ENCODE data around the gene SPEF2. TPM values are rescaled to one million over a fixed set of nuclear protein-coding genes. Genes with fewer than 3 reads are reported as not detected.
"Not testable (repeated sequence)": the region's sequence is repeated elsewhere in the genome, so short reads cannot be mapped to it uniquely, and the experiment has no call there.

SPEF2 gene
- total and polyA plus RNA-seq, 2 donors = 5.5 to 8.6 TPM

GRCh38 chr5:35853631-35854030 is 236.0 kb downstream of the SPEF2 start:
- 90% methylated on average over 3 of the region's 3 CpGs for WGBS
- no peaks in the 10 kb centered on the region for H3K27me3 ChIP-seq (ENCODE audit: control insufficient read depth in 2 of 2, insufficient read depth in 1 of 2, low read length in 1 of 2)
- H3K4me3 ChIP-seq (ENCODE audit: low read length in 2 of 2) = peak overlapping the region in 1 of 2 donors; percentile 25
- no peak for DNase-seq (ENCODE audit: low read depth in 6 of 9, low spot score in 9 of 9)
- no peaks in the 10 kb centered on the region for H3K9me3 ChIP-seq (ENCODE audit: control insufficient read depth in 2 of 2, insufficient read depth in 1 of 2, low read length in 1 of 2)
- peak overlapping the region; percentile 44 to 87 for H3K27ac ChIP-seq (ENCODE audit: low read depth in 1 of 2, low read length in 1 of 2)
- peaks cover 52 to 56% of the 10 kb centered on the region in 2 donors for H3K4me1 ChIP-seq (ENCODE audit: control insufficient read depth in 2 of 2, insufficient read depth in 2 of 2, low read length in 2 of 2)
- no peaks in the 10 kb centered on the region for H3K36me3 ChIP-seq (ENCODE audit: control insufficient read depth in 2 of 2, insufficient read depth in 2 of 2, low read length in 1 of 2)

GRCh38 chr5:35854248-35854647 is 236.6 kb downstream of the SPEF2 start:
- H3K4me3 ChIP-seq (ENCODE audit: low read length in 2 of 2) = peak overlapping the region in 1 of 2 donors; percentile 25
- WGBS = 40% methylated on average over 1 of the region's 1 CpG
- DNase-seq (ENCODE audit: low read depth in 6 of 9, low spot score in 9 of 9) = peak in 3 of 9 donors; percentile 38 to 77 (median 45)

GRCh38 chr5:35855187-35855586 is 237.5 kb downstream of the SPEF2 start:
- Histone ChIP-seq H3K27ac (ENCODE audit: low read depth in 1 of 2, low read length in 1 of 2) (peak overlapping the region; percentile 15 to 86), H3K36me3 (ENCODE audit: control insufficient read depth in 2 of 2, insufficient read depth in 2 of 2, low read length in 1 of 2) (peaks cover 0 to 5% of the 10 kb centered on the region in 2 donors), H3K4me1 (ENCODE audit: control insufficient read depth in 2 of 2, insufficient read depth in 2 of 2, low read length in 2 of 2) (peaks cover 46 to 50% of the 10 kb centered on the region in 2 donors), H3K27me3 (ENCODE audit: control insufficient read depth in 2 of 2, insufficient read depth in 1 of 2, low read length in 1 of 2) (no peaks in the 10 kb centered on the region), H3K9me3 (ENCODE audit: control insufficient read depth in 2 of 2, insufficient read depth in 1 of 2, low read length in 1 of 2) (no peaks in the 10 kb centered on the region), H3K4me3 (ENCODE audit: low read length in 2 of 2) (peak overlapping the region in 1 of 2 donors; percentile 25)
- no peak for DNase-seq (ENCODE audit: low read depth in 6 of 9, low spot score in 9 of 9)
- WGBS = 94% methylated on average over 1 of the region's 1 CpG

More at GRCh38 chr5:35854248-35854647, 236.6 kb downstream of the SPEF2 start:
- Histone ChIP-seq H3K9me3 (ENCODE audit: control insufficient read depth in 2 of 2, insufficient read depth in 1 of 2, low read length in 1 of 2) (no peaks in the 10 kb centered on the region), H3K4me1 (ENCODE audit: control insufficient read depth in 2 of 2, insufficient read depth in 2 of 2, low read length in 2 of 2) (peaks cover 52 to 57% of the 10 kb centered on the region in 2 donors), H3K27me3 (ENCODE audit: control insufficient read depth in 2 of 2, insufficient read depth in 1 of 2, low read length in 1 of 2) (no peaks in the 10 kb centered on the region), H3K36me3 (ENCODE audit: control insufficient read depth in 2 of 2, insufficient read depth in 2 of 2, low read length in 1 of 2) (peaks cover 0 to under 1% of the 10 kb centered on the region in 2 donors), H3K27ac (ENCODE audit: low read depth in 1 of 2, low read length in 1 of 2) (peak overlapping the region; percentile 55 to 87)

- H3K27ac ChIP-seq (ENCODE audit: low read depth in 1 of 2, low read length in 1 of 2) = peak overlapping the region; percentile 89 to 90
- not testable (repeated sequence) for H3K9me3 ChIP-seq (ENCODE audit: control insufficient read depth in 2 of 2, insufficient read depth in 1 of 2, low read length in 1 of 2); H3K27me3 ChIP-seq (ENCODE audit: control insufficient read depth in 2 of 2, insufficient read depth in 1 of 2, low read length in 1 of 2)
- H3K4me3 ChIP-seq (ENCODE audit: low read length in 2 of 2) = peak overlapping the region; percentile 69 to 70
- peaks cover 36 to 46% of the 10 kb centered on the region in 2 donors for H3K4me1 ChIP-seq (ENCODE audit: control insufficient read depth in 2 of 2, insufficient read depth in 2 of 2, low read length in 2 of 2)
- 86% methylated on average over 5 of the region's 5 CpGs for WGBS
- peaks cover 5 to 13% of the 10 kb centered on the region in 2 donors for H3K36me3 ChIP-seq (ENCODE audit: control insufficient read depth in 2 of 2, insufficient read depth in 2 of 2, low read length in 1 of 2)
- peak in 1 of 9 donors; percentile 33 for DNase-seq (ENCODE audit: low read depth in 6 of 9, low spot score in 9 of 9)
These were observed 238.6 kb downstream of the SPEF2 start for GRCh38 chr5:35856186-35856764.

GRCh38 chr5:35856765-35857351 is 239.2 kb downstream of the SPEF2 start, which contains the start of gene IL7R:
TSS of gene IL7R (plus strand) at chr5:35856891. CDS start at chr5:35856978, 87 bp downstream.
- Histone ChIP-seq H3K27ac (ENCODE audit: low read depth in 1 of 2, low read length in 1 of 2) (peak within 1 kb of the TSS; percentile 89 to 90), H3K36me3 (ENCODE audit: control insufficient read depth in 2 of 2, insufficient read depth in 2 of 2, low read length in 1 of 2) (peaks cover 6 to 19% of the 10 kb centered on the region in 2 donors)
- WGBS = 1% methylated on average over 1 of the region's 1 CpG

GRCh38 chr5:35857606-35858205 is 240.0 kb downstream of the SPEF2 start:
- WGBS = 7% methylated on average over 2 of the region's 2 CpGs
- peaks cover 10 to 27% of the 10 kb centered on the region in 2 donors for H3K36me3 ChIP-seq (ENCODE audit: control insufficient read depth in 2 of 2, insufficient read depth in 2 of 2, low read length in 1 of 2)
- H3K27ac ChIP-seq (ENCODE audit: low read depth in 1 of 2, low read length in 1 of 2) = peak overlapping the region; percentile 55 to 89

More at GRCh38 chr5:35856765-35857351, 239.2 kb downstream of the SPEF2 start, which contains the start of gene IL7R:
- peak in 6 of 9 donors; percentile 64 to 87 (median 70) for DNase-seq (ENCODE audit: low read depth in 6 of 9, low spot score in 9 of 9)
- Histone ChIP-seq H3K4me3 (ENCODE audit: low read length in 2 of 2) (peak within 1 kb of the TSS; percentile 69 to 70), H3K9me3 (ENCODE audit: control insufficient read depth in 2 of 2, insufficient read depth in 1 of 2, low read length in 1 of 2) (no peaks in the 10 kb centered on the region), H3K27me3 (ENCODE audit: control insufficient read depth in 2 of 2, insufficient read depth in 1 of 2, low read length in 1 of 2) (no peaks in the 10 kb centered on the region), H3K4me1 (ENCODE audit: control insufficient read depth in 2 of 2, insufficient read depth in 2 of 2, low read length in 2 of 2) (peaks cover 37 to 40% of the 10 kb centered on the region in 2 donors)

GRCh38 chr5:35859101-35859661 is 241.5 kb downstream of the SPEF2 start:
- Histone ChIP-seq H3K36me3 (ENCODE audit: control insufficient read depth in 2 of 2, insufficient read depth in 2 of 2, low read length in 1 of 2) (peaks cover 17 to 42% of the 10 kb centered on the region in 2 donors), H3K4me3 (ENCODE audit: low read length in 2 of 2) (peak overlapping the region; percentile 69 to 72), H3K9me3 (ENCODE audit: control insufficient read depth in 2 of 2, insufficient read depth in 1 of 2, low read length in 1 of 2) (peaks cover 0 to 1% of the 10 kb centered on the region in 2 donors), H3K27ac (ENCODE audit: low read depth in 1 of 2, low read length in 1 of 2) (peak overlapping the region; percentile 89 to 90), H3K27me3 (ENCODE audit: control insufficient read depth in 2 of 2, insufficient read depth in 1 of 2, low read length in 1 of 2) (no peaks in the 10 kb centered on the region), H3K4me1 (ENCODE audit: control insufficient read depth in 2 of 2, insufficient read depth in 2 of 2, low read length in 2 of 2) (peaks cover 22 to 23% of the 10 kb centered on the region in 2 donors)
- peak in 4 of 9 donors; percentile 49 to 84 (median 60) for DNase-seq (ENCODE audit: low read depth in 6 of 9, low spot score in 9 of 9)
- WGBS = 8% methylated on average over 3 of the region's 3 CpGs

More at GRCh38 chr5:35857606-35858205, 240.0 kb downstream of the SPEF2 start:
- H3K9me3 ChIP-seq (ENCODE audit: control insufficient read depth in 2 of 2, insufficient read depth in 1 of 2, low read length in 1 of 2) = no peaks in the 10 kb centered on the region
- H3K27me3 ChIP-seq (ENCODE audit: control insufficient read depth in 2 of 2, insufficient read depth in 1 of 2, low read length in 1 of 2) = no peaks in the 10 kb centered on the region
- H3K4me3 ChIP-seq (ENCODE audit: low read length in 2 of 2) = peak overlapping the region; percentile 69 to 70
- H3K4me1 ChIP-seq (ENCODE audit: control insufficient read depth in 2 of 2, insufficient read depth in 2 of 2, low read length in 2 of 2) = peaks cover 29 to 31% of the 10 kb centered on the region in 2 donors
- peak in 1 of 9 donors; percentile 52 for DNase-seq (ENCODE audit: low read depth in 6 of 9, low spot score in 9 of 9)

- Histone ChIP-seq H3K9me3 (ENCODE audit: control insufficient read depth in 2 of 2, insufficient read depth in 1 of 2, low read length in 1 of 2) (peaks cover 0 to 1% of the 10 kb centered on the region in 2 donors), H3K27me3 (ENCODE audit: control insufficient read depth in 2 of 2, insufficient read depth in 1 of 2, low read length in 1 of 2) (no peaks in the 10 kb centered on the region), H3K36me3 (ENCODE audit: control insufficient read depth in 2 of 2, insufficient read depth in 2 of 2, low read length in 1 of 2) (peaks cover 17 to 53% of the 10 kb centered on the region in 2 donors), H3K4me1 (ENCODE audit: control insufficient read depth in 2 of 2, insufficient read depth in 2 of 2, low read length in 2 of 2) (peaks cover 11 to 16% of the 10 kb centered on the region in 2 donors), H3K4me3 (ENCODE audit: low read length in 2 of 2) (peak overlapping the region; percentile 69 to 72), H3K27ac (ENCODE audit: low read depth in 1 of 2, low read length in 1 of 2) (peak overlapping the region in 1 of 2 donors; percentile 58)
- no peak for DNase-seq (ENCODE audit: low read depth in 6 of 9, low spot score in 9 of 9)
- WGBS = 92% methylated on average over 1 of the region's 1 CpG
These were observed 243.0 kb downstream of the SPEF2 start for GRCh38 chr5:35860686-35861085.

Data from thymus (tissue), 11 donors.